ENCODE measurements around the gene AFF3. TPM values are rescaled to one million over a fixed set of nuclear protein-coding genes. Genes with fewer than 3 reads are reported as not detected.

Gene AFF3
- total and polyA plus RNA-seq, 2 donors (not counting 1 experiment from before 2014, with no cell fraction given): 0.50 to 2.5 TPM

DNA sequence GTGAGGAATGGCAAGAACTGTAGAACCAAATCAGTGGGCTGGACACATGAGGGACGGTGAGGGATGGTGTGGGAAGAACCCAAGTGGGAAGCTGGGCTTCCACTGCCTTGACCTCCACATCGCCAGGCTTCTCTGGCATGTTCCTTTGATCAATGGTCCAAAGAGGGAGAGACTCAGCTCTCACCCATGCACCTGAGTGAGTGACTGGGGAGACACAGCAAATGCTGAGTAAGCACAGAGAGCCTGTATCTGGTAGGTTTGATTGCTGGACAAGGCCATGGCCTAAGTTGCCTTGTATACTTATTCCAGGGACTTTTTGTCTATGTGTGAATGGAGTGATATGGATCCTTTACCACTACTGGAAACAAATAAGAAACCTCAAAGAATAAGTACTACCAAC is 188.6 kb downstream of the AFF3 start:
- H4K20me1 ChIP-seq (ENCODE audit: control insufficient read depth, extremely low read depth, insufficient read depth, low read length): no peaks in the 10 kb centered on the region
- H3K27ac ChIP-seq (ENCODE audit: insufficient read depth, low read length): no peak overlapping the region
- H3K27me3 ChIP-seq (ENCODE audit: control insufficient read depth, insufficient read depth, low read length): no peaks in the 10 kb centered on the region
- no peaks in the 10 kb centered on the region for H3K9me3 ChIP-seq (ENCODE audit: control insufficient read depth, insufficient read depth, low read depth, low read length)
- H3K9ac ChIP-seq (ENCODE audit: insufficient read depth, low read length): no peak overlapping the region
- no peak overlapping the region for H2AFZ ChIP-seq (ENCODE audit: low read length)
- DNase-seq (ENCODE audit: low read depth in 2 of 2): no peak
- no peak overlapping the region for H3K4me3 ChIP-seq (replicated peaks in 1 of 4; ENCODE audit: control extremely low read depth in 1 of 4, insufficient read depth in 1 of 4, low read depth in 3 of 4, low read length in 4 of 4)
- H3K4me2 ChIP-seq (ENCODE audit: extremely low read depth, insufficient read depth, low read length): no peak overlapping the region
- H3K36me3 ChIP-seq (ENCODE audit: control insufficient read depth, insufficient read depth, low read length): no peaks in the 10 kb centered on the region
- TF ChIP-seq, protein P1, sequence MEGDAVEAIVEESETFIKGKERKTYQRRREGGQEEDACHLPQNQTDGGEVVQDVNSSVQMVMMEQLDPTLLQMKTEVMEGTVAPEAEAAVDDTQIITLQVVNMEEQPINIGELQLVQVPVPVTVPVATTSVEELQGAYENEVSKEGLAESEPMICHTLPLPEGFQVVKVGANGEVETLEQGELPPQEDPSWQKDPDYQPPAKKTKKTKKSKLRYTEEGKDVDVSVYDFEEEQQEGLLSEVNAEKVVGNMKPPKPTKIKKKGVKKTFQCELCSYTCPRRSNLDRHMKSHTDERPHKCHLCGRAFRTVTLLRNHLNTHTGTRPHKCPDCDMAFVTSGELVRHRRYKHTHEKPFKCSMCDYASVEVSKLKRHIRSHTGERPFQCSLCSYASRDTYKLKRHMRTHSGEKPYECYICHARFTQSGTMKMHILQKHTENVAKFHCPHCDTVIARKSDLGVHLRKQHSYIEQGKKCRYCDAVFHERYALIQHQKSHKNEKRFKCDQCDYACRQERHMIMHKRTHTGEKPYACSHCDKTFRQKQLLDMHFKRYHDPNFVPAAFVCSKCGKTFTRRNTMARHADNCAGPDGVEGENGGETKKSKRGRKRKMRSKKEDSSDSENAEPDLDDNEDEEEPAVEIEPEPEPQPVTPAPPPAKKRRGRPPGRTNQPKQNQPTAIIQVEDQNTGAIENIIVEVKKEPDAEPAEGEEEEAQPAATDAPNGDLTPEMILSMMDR (conservative IDR thresholded peaks at IDR 0.05 in 1 of 2, IDR thresholded peaks at IDR 0.05 in 1 of 2; ENCODE audit: low read depth in 1 of 2, low read length in 2 of 2): no peak
- TF ChIP-seq EZH2 (IDR thresholded peaks at IDR 0.05; ENCODE audit: low read length, missing control alignments): no peak
- H3K79me2 ChIP-seq (ENCODE audit: control insufficient read depth, insufficient read depth, low read length): no peaks in the 10 kb centered on the region
- no peaks in the 10 kb centered on the region for H3K4me1 ChIP-seq (ENCODE audit: control insufficient read depth, extremely low read depth, insufficient read depth, low read length)

DNA sequence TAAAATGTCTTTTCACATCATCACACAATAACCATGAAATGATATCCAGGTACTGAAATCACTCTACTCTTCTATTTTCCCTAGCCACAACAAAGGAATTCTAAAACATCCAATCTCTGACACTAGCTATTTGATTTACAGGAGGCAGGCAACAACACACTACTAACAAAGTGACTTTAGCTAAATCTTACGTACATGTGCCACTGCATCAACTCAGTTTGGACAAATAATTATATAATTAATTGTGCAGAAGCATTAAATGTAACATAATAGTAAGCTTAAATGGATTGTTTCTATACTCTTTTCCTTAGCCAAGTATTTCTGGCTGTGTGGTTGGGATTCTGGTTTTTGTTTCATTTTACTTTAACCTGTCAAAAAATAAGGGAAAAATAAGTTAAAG is 192.4 kb downstream of the AFF3 start:
- TF ChIP-seq, protein P1 (conservative IDR thresholded peaks at IDR 0.05 in 1 of 2, IDR thresholded peaks at IDR 0.05 in 1 of 2; ENCODE audit: low read depth in 1 of 2, low read length in 2 of 2): no peak
- TF ChIP-seq EZH2 (IDR thresholded peaks at IDR 0.05; ENCODE audit: low read length, missing control alignments): no peak

DNA sequence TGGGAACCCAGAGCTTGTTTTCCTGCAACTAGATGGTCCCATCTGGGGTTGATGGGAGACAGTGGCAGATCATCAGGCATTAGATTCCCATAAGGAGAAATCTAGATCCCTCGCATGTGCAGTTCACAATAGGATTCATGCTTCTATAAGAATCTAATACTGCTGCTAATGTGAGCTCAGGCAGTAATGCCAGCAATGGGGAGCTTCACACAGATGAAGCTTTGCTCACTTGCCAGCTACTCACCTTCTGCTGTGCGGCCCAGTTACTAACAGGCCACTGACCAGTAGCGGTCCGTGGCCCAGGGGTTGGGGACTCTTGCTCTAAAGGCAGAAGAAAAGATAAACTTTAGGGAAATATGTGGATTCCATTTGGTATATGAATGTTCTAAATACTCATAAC is 192.9 kb downstream of the AFF3 start:
- no peak overlapping the region for H3K27ac ChIP-seq (ENCODE audit: insufficient read depth, low read length)
- no peaks in the 10 kb centered on the region for H3K36me3 ChIP-seq (ENCODE audit: control insufficient read depth, insufficient read depth, low read length)
- H3K4me1 ChIP-seq (ENCODE audit: control insufficient read depth, extremely low read depth, insufficient read depth, low read length): no peaks in the 10 kb centered on the region
- H3K9ac ChIP-seq (ENCODE audit: insufficient read depth, low read length): no peak overlapping the region
- no peak overlapping the region for H3K4me2 ChIP-seq (ENCODE audit: extremely low read depth, insufficient read depth, low read length)
- H3K4me3 ChIP-seq (replicated peaks in 1 of 4; ENCODE audit: control extremely low read depth in 1 of 4, insufficient read depth in 1 of 4, low read depth in 3 of 4, low read length in 4 of 4): no peak overlapping the region
- no peaks in the 10 kb centered on the region for H3K27me3 ChIP-seq (ENCODE audit: control insufficient read depth, insufficient read depth, low read length)
- H3K79me2 ChIP-seq (ENCODE audit: control insufficient read depth, insufficient read depth, low read length): no peaks in the 10 kb centered on the region
- TF ChIP-seq EZH2 (IDR thresholded peaks at IDR 0.05; ENCODE audit: low read length, missing control alignments): no peak
- TF ChIP-seq, protein P1 (conservative IDR thresholded peaks at IDR 0.05 in 1 of 2, IDR thresholded peaks at IDR 0.05 in 1 of 2; ENCODE audit: low read depth in 1 of 2, low read length in 2 of 2): no peak
- no peaks in the 10 kb centered on the region for H3K9me3 ChIP-seq (ENCODE audit: control insufficient read depth, insufficient read depth, low read depth, low read length)
- no peak overlapping the region for H2AFZ ChIP-seq (ENCODE audit: low read length)
- DNase-seq (ENCODE audit: low read depth in 2 of 2): no peak
- H4K20me1 ChIP-seq (ENCODE audit: control insufficient read depth, extremely low read depth, insufficient read depth, low read length): no peaks in the 10 kb centered on the region

More for the DNA sequence above, 192.4 kb downstream of the AFF3 start:
- H3K9me3 ChIP-seq (ENCODE audit: control insufficient read depth, insufficient read depth, low read depth, low read length): no peaks in the 10 kb centered on the region
- DNase-seq (ENCODE audit: low read depth in 2 of 2): no peak
- no peaks in the 10 kb centered on the region for H3K27me3 ChIP-seq (ENCODE audit: control insufficient read depth, insufficient read depth, low read length)
- H3K27ac ChIP-seq (ENCODE audit: insufficient read depth, low read length): no peak overlapping the region
- H3K4me3 ChIP-seq (replicated peaks in 1 of 4; ENCODE audit: control extremely low read depth in 1 of 4, insufficient read depth in 1 of 4, low read depth in 3 of 4, low read length in 4 of 4): no peak overlapping the region
- H3K79me2 ChIP-seq (ENCODE audit: control insufficient read depth, insufficient read depth, low read length): no peaks in the 10 kb centered on the region
- H3K9ac ChIP-seq (ENCODE audit: insufficient read depth, low read length): no peak overlapping the region
- H4K20me1 ChIP-seq (ENCODE audit: control insufficient read depth, extremely low read depth, insufficient read depth, low read length): no peaks in the 10 kb centered on the region
- H3K4me2 ChIP-seq (ENCODE audit: extremely low read depth, insufficient read depth, low read length): no peak overlapping the region
- H2AFZ ChIP-seq (ENCODE audit: low read length): no peak overlapping the region
- H3K36me3 ChIP-seq (ENCODE audit: control insufficient read depth, insufficient read depth, low read length): no peaks in the 10 kb centered on the region
- no peaks in the 10 kb centered on the region for H3K4me1 ChIP-seq (ENCODE audit: control insufficient read depth, extremely low read depth, insufficient read depth, low read length)

Measured in fibroblast of lung (primary cell).